HEK293 (cell line): ENCODE results near the gene GALNTL6.

Experiments used
- BCL11A ChIP-seq: fragments of 450-650 bp; formaldehyde crosslinking; IDR thresholded peaks from 2 replicates; pipeline ENCODE4 v1.5.1; 2016; ENCODE audit warnings: low read depth, missing biosample characterization, missing genetic modification characterization
- BCL11B ChIP-seq: fragments of 450-650 bp; formaldehyde crosslinking; IDR thresholded peaks from 2 replicates; pipeline ENCODE4 v1.5.1; 2016; ENCODE audit warnings: low read depth, missing biosample characterization, missing genetic modification characterization
- HOXA7 ChIP-seq: sonication (generic); formaldehyde crosslinking; IDR thresholded peaks from 2 replicates; pipeline ENCODE4 v1.8.1; 2022; ENCODE audit warnings: missing genetic modification reagents, borderline replicate concordance
- IKZF3 ChIP-seq: fragments of 450-650 bp; IDR thresholded peaks from 2 replicates; pipeline ENCODE4 v1.5.0; 2018; ENCODE audit warnings: missing biosample characterization, mild to moderate bottlenecking, missing genetic modification characterization, moderate library complexity
- KLF7 ChIP-seq: fragments of 450-650 bp; formaldehyde crosslinking; IDR thresholded peaks from 2 replicates; pipeline ENCODE4 v1.5.1; 2016; ENCODE audit warnings: missing biosample characterization, missing genetic modification characterization, borderline replicate concordance
- MYNN ChIP-seq: fragments of 450-650 bp; formaldehyde crosslinking; IDR thresholded peaks from 2 replicates; pipeline ENCODE4 v1.5.1; 2016; ENCODE audit warnings: missing biosample characterization, missing genetic modification characterization, borderline replicate concordance
- PATZ1 ChIP-seq: fragments of 450-650 bp; formaldehyde crosslinking; IDR thresholded peaks from 2 replicates; pipeline ENCODE4 v1.5.1; 2016; ENCODE audit warnings: missing biosample characterization, missing genetic modification characterization
- TRIM28 ChIP-seq: IDR thresholded peaks from 2 replicates; pipeline ENCODE4 v1.6.1; 2011; ENCODE audit warnings: low read length, control low read depth, borderline replicate concordance
- ZBTB17 ChIP-seq: fragments of 450-650 bp; formaldehyde crosslinking; IDR thresholded peaks from 2 replicates; pipeline ENCODE4 v1.5.1; 2016; ENCODE audit warnings: missing biosample characterization, missing genetic modification characterization
- ZBTB21 ChIP-seq: fragments of 450-650 bp; formaldehyde crosslinking; IDR thresholded peaks from 2 replicates; pipeline ENCODE4 v1.5.1; 2017; ENCODE audit warnings: missing biosample characterization, missing genetic modification characterization
- ZBTB8A ChIP-seq: fragments of 450-650 bp; formaldehyde crosslinking; IDR thresholded peaks from 2 replicates; pipeline ENCODE4 v1.5.1; 2016; ENCODE audit warnings: missing biosample characterization, missing genetic modification characterization
- ZEB2 ChIP-seq: fragments of 450-650 bp; formaldehyde crosslinking; IDR thresholded peaks from 2 replicates; pipeline ENCODE4 v1.5.1; 2016; ENCODE audit warnings: missing biosample characterization, missing genetic modification characterization
- ZIC2 ChIP-seq: fragments of 450-650 bp; formaldehyde crosslinking; IDR thresholded peaks from 2 replicates; pipeline ENCODE4 v1.5.1; 2016; ENCODE audit warnings: missing biosample characterization, missing genetic modification characterization
- ZNF146 ChIP-seq: fragments of 450-650 bp; formaldehyde crosslinking; IDR thresholded peaks from 2 replicates; pipeline ENCODE4 v1.5.1; 2016; ENCODE audit warnings: missing biosample characterization, missing genetic modification characterization
- ZNF157 ChIP-seq: fragments of 450-650 bp; formaldehyde crosslinking; IDR thresholded peaks from 2 replicates; pipeline ENCODE4 v1.5.1; 2016; ENCODE audit warnings: missing biosample characterization, missing genetic modification characterization
- ZNF169 ChIP-seq: fragments of 450-650 bp; formaldehyde crosslinking; IDR thresholded peaks from 2 replicates; pipeline ENCODE4 v1.5.1; 2016; ENCODE audit warnings: missing biosample characterization, missing genetic modification characterization
- ZNF2 ChIP-seq: fragments of 450-650 bp; formaldehyde crosslinking; IDR thresholded peaks from 2 replicates; pipeline ENCODE4 v1.5.1; 2016; ENCODE audit warnings: missing biosample characterization, missing genetic modification characterization
- ZNF202 ChIP-seq: fragments of 450-650 bp; formaldehyde crosslinking; IDR thresholded peaks from 2 replicates; pipeline ENCODE4 v1.5.1; 2016; ENCODE audit warnings: missing biosample characterization, missing genetic modification characterization, borderline replicate concordance
- ZNF24 ChIP-seq: fragments of 450-650 bp; formaldehyde crosslinking; IDR thresholded peaks from 2 replicates; pipeline ENCODE4 v1.5.1; 2016; ENCODE audit warnings: missing biosample characterization, missing genetic modification characterization
- ZNF311 ChIP-seq: fragments of 450-650 bp; formaldehyde crosslinking; IDR thresholded peaks from 2 replicates; pipeline ENCODE4 v1.5.1; 2017; ENCODE audit warnings: missing biosample characterization, missing genetic modification characterization, borderline replicate concordance
- ZNF362 ChIP-seq: fragments of 450-650 bp; formaldehyde crosslinking; IDR thresholded peaks from 2 replicates; pipeline ENCODE4 v1.5.1; 2016; ENCODE audit warnings: missing biosample characterization, missing genetic modification characterization
- ZNF391 ChIP-seq: fragments of 450-650 bp; formaldehyde crosslinking; IDR thresholded peaks from 2 replicates; pipeline ENCODE4 v1.5.1; 2016; ENCODE audit warnings: low read depth, missing biosample characterization, missing genetic modification characterization, borderline replicate concordance
- ZNF473 ChIP-seq: fragments of 450-650 bp; formaldehyde crosslinking; IDR thresholded peaks from 2 replicates; pipeline ENCODE4 v1.5.1; 2017; ENCODE audit warnings: missing biosample characterization, missing genetic modification characterization
- ZNF510 ChIP-seq: fragments of 450-650 bp; formaldehyde crosslinking; IDR thresholded peaks from 2 replicates; pipeline ENCODE4 v1.5.1; 2018; ENCODE audit warnings: mild to moderate bottlenecking, missing genetic modification characterization, missing biosample characterization; ENCODE audit not compliant: insufficient replicate concordance
- ZNF529 ChIP-seq: fragments of 450-650 bp; formaldehyde crosslinking; IDR thresholded peaks from 2 replicates; pipeline ENCODE4 v1.5.1; 2017; ENCODE audit warnings: missing genetic modification characterization, missing biosample characterization; ENCODE audit not compliant: insufficient replicate concordance
- ZNF621 ChIP-seq: fragments of 450-650 bp; formaldehyde crosslinking; IDR thresholded peaks from 2 replicates; pipeline ENCODE4 v1.5.1; 2017; ENCODE audit warnings: missing biosample characterization, missing genetic modification characterization
- ZNF645 ChIP-seq: fragments of 450-650 bp; formaldehyde crosslinking; IDR thresholded peaks from 2 replicates; pipeline ENCODE4; 2016; ENCODE audit warnings: missing biosample characterization, missing genetic modification characterization
- ZNF658 ChIP-seq: fragments of 450-650 bp; formaldehyde crosslinking; IDR thresholded peaks from 2 replicates; pipeline ENCODE4; 2016; ENCODE audit warnings: missing biosample characterization, missing genetic modification characterization
- ZNF664 ChIP-seq: fragments of 450-650 bp; formaldehyde crosslinking; IDR thresholded peaks from 2 replicates; pipeline ENCODE4 v1.5.1; 2016; ENCODE audit warnings: missing biosample characterization, missing genetic modification characterization
- ZNF670 ChIP-seq: fragments of 450-650 bp; formaldehyde crosslinking; IDR thresholded peaks from 2 replicates; pipeline ENCODE4 v1.5.1; 2016; ENCODE audit warnings: missing biosample characterization, missing genetic modification characterization, low read depth
- ZNF692 ChIP-seq: fragments of 450-650 bp; formaldehyde crosslinking; IDR thresholded peaks from 2 replicates; pipeline ENCODE4 v1.5.1; 2016; ENCODE audit warnings: missing biosample characterization, missing genetic modification characterization
- ZNF707 ChIP-seq: fragments of 450-650 bp; formaldehyde crosslinking; IDR thresholded peaks from 2 replicates; pipeline ENCODE4 v1.5.1; 2016; ENCODE audit warnings: missing biosample characterization, missing genetic modification characterization
- ZNF768 ChIP-seq: fragments of 450-650 bp; formaldehyde crosslinking; IDR thresholded peaks from 2 replicates; pipeline ENCODE4 v1.5.1; 2018; ENCODE audit warnings: missing biosample characterization, mild to moderate bottlenecking, missing genetic modification characterization
- ZNF776 ChIP-seq: fragments of 450-650 bp; formaldehyde crosslinking; IDR thresholded peaks from 2 replicates; pipeline ENCODE4 v1.5.0; 2017; ENCODE audit warnings: missing biosample characterization, missing genetic modification characterization, borderline replicate concordance
- ZNF785 ChIP-seq: fragments of 450-650 bp; formaldehyde crosslinking; IDR thresholded peaks from 2 replicates; pipeline ENCODE4 v1.5.1; 2016; ENCODE audit warnings: missing biosample characterization, missing genetic modification characterization
- ZSCAN23 ChIP-seq: fragments of 450-650 bp; formaldehyde crosslinking; IDR thresholded peaks from 2 replicates; pipeline ENCODE4 v1.5.1; 2016; ENCODE audit warnings: missing biosample characterization, missing genetic modification characterization
- ZSCAN30 ChIP-seq: fragments of 450-650 bp; IDR thresholded peaks from 2 replicates; pipeline ENCODE4 v1.5.1; 2018; ENCODE audit warnings: missing biosample characterization, mild to moderate bottlenecking, missing genetic modification characterization, moderate library complexity

GALNTL6 gene

GRCh38 chr4:172962564-172963353, 1149.6 kb downstream of the GALNTL6 start (continued):
- TF ChIP-seq ZBTB21 (tag by site-specific recombination) (peak; percentile 63; the same call in 1 of the 2 replicates), HOXA7 (CRISPR knock-in tag) (no peak), ZNF146 (tag by site-specific recombination) (no peak), ZNF157 (tag by site-specific recombination) (no peak), KLF7 (tag by site-specific recombination) (no peak), ZNF362 (tag by site-specific recombination) (no peak), ZIC2 (tag by site-specific recombination) (no peak), BCL11A (tag by site-specific recombination) (peak; percentile 71; the same call in 1 of the 2 replicates), IKZF3 (tag by site-specific recombination) (peak; percentile 32; the same call in 1 of the 2 replicates), ZNF664 (tag by site-specific recombination) (no peak), ZSCAN23 (tag by site-specific recombination) (no peak), PATZ1 (tag by site-specific recombination) (no peak), BCL11B (tag by site-specific recombination) (no peak), ZNF645 (tag by site-specific recombination) (no peak), ZNF785 (tag by site-specific recombination) (no peak), ZNF776 (no peak), ZEB2 (tag by site-specific recombination) (peak; percentile 89), ZNF2 (tag by site-specific recombination) (peak; percentile 67; the same call in 1 of the 2 replicates), MYNN (tag by site-specific recombination) (no peak), ZSCAN30 (tag by site-specific recombination) (peak; percentile 79), TRIM28 (peak; percentile 83; the same call in 1 of the 2 replicates), ZBTB17 (peak; percentile 58; the same call in 1 of the 2 replicates), ZNF202 (tag by site-specific recombination) (no peak), ZNF768 (tag by site-specific recombination) (no peak), ZNF692 (no peak; the same call in 1 of the 2 replicates), ZNF510 (tag by site-specific recombination) (no peak), ZNF311 (no peak), ZNF621 (tag by site-specific recombination) (no peak), ZNF529 (tag by site-specific recombination) (no peak), ZNF658 (no peak), ZNF391 (tag by site-specific recombination) (peak; percentile 77; the same call in 1 of the 2 replicates), ZNF169 (tag by site-specific recombination) (no peak), ZNF670 (tag by site-specific recombination) (no peak), ZBTB8A (tag by site-specific recombination) (0 out of 2 replicates have a peak, but pooled peaks have one; percentile 26), ZNF24 (tag by site-specific recombination) (peak; percentile 79), ZNF707 (no peak), ZNF473 (no peak)
